Measurements from ENCODE around the gene MYL11.

DNA sequence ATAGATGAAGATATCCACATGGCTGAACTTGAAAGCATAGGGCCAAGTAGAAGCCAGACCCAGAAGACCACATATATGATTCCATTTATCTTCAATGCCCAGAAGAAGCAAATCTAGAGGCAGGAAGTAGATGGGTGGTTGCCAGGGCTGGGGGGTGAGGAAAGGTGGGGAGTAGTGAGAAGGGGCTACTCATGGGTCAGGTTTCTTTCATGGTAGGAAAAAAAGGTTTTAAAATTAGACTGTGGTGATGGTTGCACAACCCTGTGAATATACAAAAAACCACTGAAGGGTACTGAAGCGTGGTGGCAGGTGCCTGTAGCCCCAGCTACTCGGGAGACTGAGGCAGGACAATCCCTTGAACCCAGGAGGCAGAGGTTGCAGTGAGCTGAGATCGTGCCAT, 24.9 kb upstream of the MYL11 start:
- TF ChIP-seq EZH2 (IDR thresholded peaks at IDR 0.05; ENCODE audit: insufficient read depth, poor library complexity, severe bottlenecking) (no peak), EZH2phosphoT487 (IDR thresholded peaks at IDR 0.05; ENCODE audit: insufficient read depth, low read depth) (no peak)

Data from GM23248 (cell line).